ENCODE measurements around the gene UST.

The UST gene

DNA sequence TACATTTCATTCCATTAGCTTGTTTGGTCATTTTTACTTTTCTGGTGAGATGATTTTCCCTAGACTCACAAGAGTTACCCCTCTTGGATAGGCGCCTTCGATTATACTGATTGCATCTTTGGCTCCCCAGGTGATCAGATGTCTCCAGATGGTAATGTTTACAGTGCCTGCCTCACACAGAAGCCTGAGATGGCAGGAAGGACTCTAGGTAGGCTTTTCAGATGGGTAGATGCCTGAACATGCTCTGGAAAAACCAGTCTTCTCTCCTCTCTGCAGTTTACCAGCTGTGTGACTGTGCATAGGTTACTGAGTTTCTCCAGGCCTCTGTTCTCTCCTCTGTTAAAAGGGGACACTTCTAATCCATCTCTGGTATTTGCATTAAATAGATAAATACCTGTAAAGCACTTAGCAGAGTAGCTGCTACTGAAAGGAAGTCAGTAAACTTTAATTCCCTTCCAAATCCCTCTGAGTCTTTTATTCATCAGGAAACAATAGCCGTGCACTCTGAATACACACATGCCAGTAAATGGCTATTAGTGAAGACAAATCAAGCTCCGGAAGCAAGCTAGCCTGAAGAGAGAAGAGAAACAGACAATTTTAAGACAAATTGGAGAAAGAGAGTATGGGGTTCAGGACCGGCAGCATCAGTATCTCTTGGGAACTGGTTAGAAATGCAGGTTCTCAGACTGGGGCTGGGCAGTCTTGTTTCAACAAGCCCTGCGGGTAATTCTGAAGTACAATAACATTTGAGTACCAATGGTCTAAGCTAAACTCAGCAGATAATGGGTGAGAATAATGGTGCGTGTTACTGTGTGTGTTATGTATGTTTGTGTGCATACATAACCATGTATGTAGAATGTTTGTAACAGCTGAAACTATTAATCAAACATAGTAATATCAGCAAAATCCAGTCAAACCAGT lies 139.4 kb downstream of the UST start:
- no peaks in the 10 kb centered on the region for H3K9me3 ChIP-seq (ENCODE audit: control insufficient read depth, insufficient read depth, low read depth, low read length)
- H3K27me3 ChIP-seq (ENCODE audit: control insufficient read depth, insufficient read depth, low read length) = no peaks in the 10 kb centered on the region
- H3K36me3 ChIP-seq (ENCODE audit: control insufficient read depth, insufficient read depth, low read length) = peaks cover 25% of the 10 kb centered on the region
- H3K4me1 ChIP-seq (ENCODE audit: control insufficient read depth, insufficient read depth, low read length) = peaks cover 38% of the 10 kb centered on the region
- H3K4me3 ChIP-seq (ENCODE audit: low read depth, low read length) = no peak overlapping the region
- H3K27ac ChIP-seq (ENCODE audit: low read depth, low read length) = no peak overlapping the region
- no peak overlapping the region for H3K9ac ChIP-seq (ENCODE audit: low read length)

DNA sequence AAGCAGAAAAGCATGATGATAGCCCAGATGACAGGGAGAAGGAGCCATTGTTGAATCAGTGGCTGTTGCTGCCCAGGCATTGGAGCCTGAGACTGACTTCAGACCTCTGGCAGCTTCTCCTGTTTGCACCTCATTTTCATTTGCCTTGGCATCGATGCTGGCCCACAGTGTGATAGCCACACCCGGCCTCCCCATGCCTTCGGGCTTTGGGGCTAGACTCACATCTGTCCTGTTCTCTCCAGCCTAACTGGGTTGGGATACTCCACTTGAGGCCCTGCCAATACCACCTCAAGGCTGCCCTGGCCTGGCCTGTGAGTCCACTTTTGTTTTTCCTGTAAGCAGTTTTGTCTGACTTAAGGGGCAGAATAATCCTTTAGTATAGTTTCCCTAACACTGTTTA lies 140.4 kb downstream of the UST start:
- H3K27me3 ChIP-seq (ENCODE audit: control insufficient read depth, insufficient read depth, low read length) = no peaks in the 10 kb centered on the region

DNA sequence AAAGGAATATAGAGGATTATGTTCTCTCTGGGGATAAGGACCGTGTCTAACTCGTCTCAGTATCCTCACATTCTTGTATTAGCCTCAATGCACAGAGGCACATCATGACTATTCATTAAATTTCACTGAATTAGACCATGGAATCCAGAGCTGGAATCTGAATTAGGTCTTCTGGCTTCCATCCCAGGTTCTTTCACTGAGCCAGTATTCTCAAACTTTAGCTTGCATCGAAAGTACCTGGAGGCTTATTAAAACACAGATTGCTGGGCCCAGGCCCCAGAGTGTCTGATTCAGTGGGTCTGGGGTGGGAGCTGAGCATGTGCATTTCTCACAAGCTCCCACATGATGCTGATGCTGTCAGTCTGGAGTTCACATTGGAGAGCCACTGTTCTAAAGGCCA lies 142.0 kb downstream of the UST start:
- no peak overlapping the region for H3K4me3 ChIP-seq (ENCODE audit: low read depth, low read length)
- peaks cover 29% of the 10 kb centered on the region for H3K36me3 ChIP-seq (ENCODE audit: control insufficient read depth, insufficient read depth, low read length)
- no peaks in the 10 kb centered on the region for H3K9me3 ChIP-seq (ENCODE audit: control insufficient read depth, insufficient read depth, low read depth, low read length)
- peaks cover 26% of the 10 kb centered on the region for H3K4me1 ChIP-seq (ENCODE audit: control insufficient read depth, insufficient read depth, low read length)
- H3K27me3 ChIP-seq (ENCODE audit: control insufficient read depth, insufficient read depth, low read length) = no peaks in the 10 kb centered on the region
- no peak overlapping the region for H3K9ac ChIP-seq (ENCODE audit: low read length)
- no peak overlapping the region for H3K27ac ChIP-seq (ENCODE audit: low read depth, low read length)

More for the DNA sequence above, 140.4 kb downstream of the UST start:
- Histone ChIP-seq H3K4me1 (ENCODE audit: control insufficient read depth, insufficient read depth, low read length) (peaks cover 33% of the 10 kb centered on the region), H3K27ac (ENCODE audit: low read depth, low read length) (no peak overlapping the region), H3K9ac (ENCODE audit: low read length) (no peak overlapping the region), H3K36me3 (ENCODE audit: control insufficient read depth, insufficient read depth, low read length) (peaks cover 25% of the 10 kb centered on the region), H3K9me3 (ENCODE audit: control insufficient read depth, insufficient read depth, low read depth, low read length) (no peaks in the 10 kb centered on the region), H3K4me3 (ENCODE audit: low read depth, low read length) (no peak overlapping the region)

DNA sequence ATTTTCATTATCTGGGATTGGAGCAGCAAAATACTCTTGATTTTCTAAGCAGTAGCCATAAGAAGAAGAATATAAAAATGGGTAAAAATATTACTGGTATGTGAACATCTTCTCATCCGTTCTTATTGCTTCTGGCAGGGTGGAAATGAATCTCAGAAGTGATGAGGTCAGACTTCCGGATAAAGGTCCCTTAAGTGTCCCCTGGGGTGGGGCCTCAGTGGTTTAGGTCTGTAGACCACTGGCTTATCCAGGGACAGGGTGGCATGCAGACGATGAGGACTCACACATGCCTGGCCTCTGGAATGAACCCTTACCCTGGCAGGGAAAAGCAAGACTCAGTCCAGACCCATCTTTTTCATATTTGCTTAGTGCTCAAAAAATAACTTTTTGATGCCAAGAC lies 143.3 kb downstream of the UST start:
- H3K4me1 ChIP-seq (ENCODE audit: control insufficient read depth, insufficient read depth, low read length) = peaks cover 15% of the 10 kb centered on the region
- H3K27me3 ChIP-seq (ENCODE audit: control insufficient read depth, insufficient read depth, low read length) = no peaks in the 10 kb centered on the region
- H3K36me3 ChIP-seq (ENCODE audit: control insufficient read depth, insufficient read depth, low read length) = peaks cover 30% of the 10 kb centered on the region
- H3K9ac ChIP-seq (ENCODE audit: low read length) = no peak overlapping the region
- no peak overlapping the region for H3K27ac ChIP-seq (ENCODE audit: low read depth, low read length)
- H3K4me3 ChIP-seq (ENCODE audit: low read depth, low read length) = no peak overlapping the region
- no peaks in the 10 kb centered on the region for H3K9me3 ChIP-seq (ENCODE audit: control insufficient read depth, insufficient read depth, low read depth, low read length)

DNA sequence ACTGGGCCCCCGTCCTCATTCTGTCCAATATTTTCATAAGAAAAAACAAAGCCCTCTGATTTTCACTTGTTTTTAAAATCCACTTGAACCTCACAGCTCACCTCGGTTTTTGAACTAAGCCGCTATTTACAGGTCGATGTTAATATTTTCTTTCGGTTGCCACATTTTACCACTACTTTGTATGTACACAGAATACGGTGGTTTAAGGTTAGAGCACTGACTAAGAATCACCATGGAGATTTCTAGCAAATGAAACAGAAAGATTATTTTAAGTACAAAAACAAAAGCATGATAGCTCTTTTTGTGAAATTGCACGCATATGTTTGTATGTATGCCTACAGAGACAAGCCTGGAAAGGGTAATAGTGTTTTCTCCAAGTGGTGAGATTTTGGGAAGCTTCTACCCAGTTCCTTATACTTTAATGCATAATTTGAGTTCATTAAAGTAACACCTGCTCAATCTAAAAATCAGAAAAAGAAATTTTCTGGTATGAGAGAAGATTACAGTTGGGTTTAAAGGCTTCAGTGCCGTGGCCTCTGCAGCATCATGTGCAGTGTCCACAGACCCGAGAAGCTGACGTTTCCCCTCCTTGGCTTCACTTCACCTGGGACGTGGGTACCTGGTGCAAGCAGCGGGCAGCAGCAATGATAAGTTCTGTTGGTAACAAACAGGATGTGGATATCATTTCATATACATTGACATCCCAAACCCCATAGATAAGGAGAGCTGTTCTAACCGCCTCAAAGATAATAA lies 144.0 kb downstream of the UST start:
- no peaks in the 10 kb centered on the region for H3K9me3 ChIP-seq (ENCODE audit: control insufficient read depth, insufficient read depth, low read depth, low read length)
- no peak overlapping the region for H3K4me3 ChIP-seq (ENCODE audit: low read depth, low read length)
- H3K9ac ChIP-seq (ENCODE audit: low read length) = no peak overlapping the region
- peaks cover 34% of the 10 kb centered on the region for H3K36me3 ChIP-seq (ENCODE audit: control insufficient read depth, insufficient read depth, low read length)
- no peaks in the 10 kb centered on the region for H3K27me3 ChIP-seq (ENCODE audit: control insufficient read depth, insufficient read depth, low read length)
- H3K27ac ChIP-seq (ENCODE audit: low read depth, low read length) = no peak overlapping the region
- H3K4me1 ChIP-seq (ENCODE audit: control insufficient read depth, insufficient read depth, low read length) = peaks cover 8% of the 10 kb centered on the region

DNA sequence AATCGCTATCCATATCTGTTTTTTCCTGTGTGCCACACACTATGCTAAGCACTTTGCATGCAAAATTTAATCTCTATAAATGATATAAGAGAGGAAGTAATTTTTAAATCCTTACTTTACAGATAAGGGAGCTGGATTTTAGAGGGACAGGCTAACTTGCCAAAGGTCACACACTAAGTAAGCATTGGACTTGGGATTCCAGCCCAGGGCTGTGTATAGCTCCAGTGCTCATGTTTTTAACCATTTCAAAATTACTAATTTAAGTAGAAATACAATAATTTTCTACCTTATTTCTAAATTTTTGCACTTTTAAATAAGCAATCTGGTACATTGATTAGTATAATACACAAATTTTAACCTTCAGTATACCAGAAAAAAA lies 144.6 kb downstream of the UST start:
- Histone ChIP-seq H3K36me3 (ENCODE audit: control insufficient read depth, insufficient read depth, low read length) (peaks cover 34% of the 10 kb centered on the region), H3K9me3 (ENCODE audit: control insufficient read depth, insufficient read depth, low read depth, low read length) (no peaks in the 10 kb centered on the region), H3K9ac (ENCODE audit: low read length) (no peak overlapping the region), H3K4me3 (ENCODE audit: low read depth, low read length) (no peak overlapping the region), H3K27ac (ENCODE audit: low read depth, low read length) (no peak overlapping the region), H3K4me1 (ENCODE audit: control insufficient read depth, insufficient read depth, low read length) (0 out of 2 replicates have a peak, but pooled peaks cover 2% of the 10 kb centered on the region), H3K27me3 (ENCODE audit: control insufficient read depth, insufficient read depth, low read length) (no peaks in the 10 kb centered on the region)

DNA sequence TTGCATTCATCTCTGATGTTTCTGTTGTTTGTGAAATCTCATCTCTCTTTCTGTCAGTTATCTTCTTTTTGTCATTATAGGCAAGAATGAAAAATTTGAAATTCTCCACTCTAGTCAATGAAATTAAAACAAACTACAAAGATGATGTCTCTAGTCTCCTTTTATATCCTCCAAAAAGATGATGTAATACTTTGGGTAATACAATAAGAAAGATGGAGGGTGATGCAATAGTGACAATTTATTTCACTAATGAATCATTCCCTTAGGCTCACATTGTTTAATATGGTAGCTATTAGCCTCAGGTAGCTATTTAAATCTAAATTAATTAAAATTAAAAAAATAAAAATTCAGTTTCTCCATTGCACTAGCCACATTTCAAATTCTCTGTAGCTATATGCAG lies 145.4 kb downstream of the UST start:
- H3K27me3 ChIP-seq (ENCODE audit: control insufficient read depth, insufficient read depth, low read length) = no peaks in the 10 kb centered on the region
- no peak overlapping the region for H3K4me3 ChIP-seq (ENCODE audit: low read depth, low read length)
- H3K36me3 ChIP-seq (ENCODE audit: control insufficient read depth, insufficient read depth, low read length) = peaks cover 30% of the 10 kb centered on the region
- no peak overlapping the region for H3K9ac ChIP-seq (ENCODE audit: low read length)
- H3K9me3 ChIP-seq (ENCODE audit: control insufficient read depth, insufficient read depth, low read depth, low read length) = no peaks in the 10 kb centered on the region
- no peaks in the 10 kb centered on the region for H3K4me1 ChIP-seq (ENCODE audit: control insufficient read depth, insufficient read depth, low read length)
- no peak overlapping the region for H3K27ac ChIP-seq (ENCODE audit: low read depth, low read length)

DNA sequence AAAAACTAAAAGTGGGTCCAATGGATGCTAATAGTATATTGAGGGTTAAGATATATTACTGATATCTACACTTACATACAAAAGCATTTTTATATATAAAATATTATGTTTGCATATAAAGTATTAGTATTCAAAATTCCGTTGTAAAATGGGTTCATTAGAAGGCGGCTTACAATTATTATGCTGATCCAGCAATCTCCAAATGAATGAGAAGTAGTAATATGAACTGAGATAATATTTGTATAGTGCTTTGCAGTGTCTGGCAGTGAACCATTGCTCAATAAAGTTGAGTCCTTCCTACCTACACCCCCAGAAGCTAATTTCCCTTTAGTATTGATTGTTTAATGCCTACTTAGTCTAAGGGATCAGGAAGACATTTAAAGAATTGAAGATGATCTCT lies 146.2 kb downstream of the UST start:
- Histone ChIP-seq H3K36me3 (ENCODE audit: control insufficient read depth, insufficient read depth, low read length) (peaks cover 23% of the 10 kb centered on the region; the same call in 1 of the 2 replicates), H3K4me3 (ENCODE audit: low read depth, low read length) (no peak overlapping the region), H3K4me1 (ENCODE audit: control insufficient read depth, insufficient read depth, low read length) (no peaks in the 10 kb centered on the region), H3K27me3 (ENCODE audit: control insufficient read depth, insufficient read depth, low read length) (no peaks in the 10 kb centered on the region), H3K9me3 (ENCODE audit: control insufficient read depth, insufficient read depth, low read depth, low read length) (no peaks in the 10 kb centered on the region), H3K9ac (ENCODE audit: low read length) (no peak overlapping the region), H3K27ac (ENCODE audit: low read depth, low read length) (no peak overlapping the region)

DNA sequence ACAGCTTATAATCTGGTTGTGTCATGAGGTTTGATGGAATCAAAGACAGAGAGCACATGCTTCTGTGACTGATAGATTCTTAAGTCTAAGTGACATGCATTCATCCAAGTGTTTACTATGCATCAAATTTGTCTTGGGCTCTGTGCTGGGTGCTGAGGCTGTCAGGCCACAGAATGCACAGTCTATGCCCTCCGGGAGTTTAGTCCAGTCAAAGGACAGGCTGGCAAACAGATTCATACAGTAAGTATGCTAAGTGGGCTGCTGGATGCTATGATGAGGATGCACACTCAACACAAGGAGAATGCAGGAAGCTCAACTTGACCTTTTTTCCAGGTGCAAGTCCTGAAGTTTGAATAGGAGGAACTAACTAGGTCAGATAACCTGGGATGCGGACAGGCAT lies 146.7 kb downstream of the UST start:
- Histone ChIP-seq H3K4me1 (ENCODE audit: control insufficient read depth, insufficient read depth, low read length) (no peaks in the 10 kb centered on the region), H3K9ac (ENCODE audit: low read length) (no peak overlapping the region), H3K9me3 (ENCODE audit: control insufficient read depth, insufficient read depth, low read depth, low read length) (no peaks in the 10 kb centered on the region), H3K4me3 (ENCODE audit: low read depth, low read length) (no peak overlapping the region), H3K27ac (ENCODE audit: low read depth, low read length) (no peak overlapping the region), H3K36me3 (ENCODE audit: control insufficient read depth, insufficient read depth, low read length) (peaks cover 18% of the 10 kb centered on the region; the same call in 1 of the 2 replicates), H3K27me3 (ENCODE audit: control insufficient read depth, insufficient read depth, low read length) (no peaks in the 10 kb centered on the region)

DNA sequence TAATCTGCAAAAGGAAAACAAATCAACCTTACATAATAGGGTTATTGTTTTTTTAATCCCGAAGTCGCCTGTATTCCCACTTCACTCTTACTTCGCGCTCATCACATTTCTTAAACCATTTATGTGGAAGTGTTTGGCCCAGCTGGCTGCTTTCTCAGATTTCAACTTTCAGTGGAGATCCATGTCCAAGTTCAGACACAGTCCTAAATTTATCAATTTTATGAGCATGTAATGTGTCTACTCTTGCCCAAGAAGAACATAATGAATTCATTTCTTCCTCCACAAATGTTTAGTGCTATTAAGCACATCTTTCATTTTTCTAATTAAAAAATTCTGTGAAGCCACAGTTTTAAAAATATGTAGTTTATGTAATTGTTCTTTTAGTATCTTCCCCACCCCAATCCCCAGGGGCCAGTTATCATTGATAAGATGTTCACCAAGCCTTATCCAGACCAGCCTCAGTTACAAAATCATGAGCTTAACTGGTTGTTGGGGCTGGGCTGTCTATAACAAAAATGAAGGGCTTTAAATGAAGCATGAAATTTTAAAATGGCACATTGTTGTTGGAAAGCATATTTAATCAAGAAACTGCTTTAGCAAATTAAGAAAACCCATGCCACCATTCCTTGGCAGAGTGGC lies 151.7 kb downstream of the UST start:
- Histone ChIP-seq H3K36me3 (ENCODE audit: control insufficient read depth, insufficient read depth, low read length) (peaks cover 20% of the 10 kb centered on the region), H3K9ac (ENCODE audit: low read length) (no peak overlapping the region), H3K4me3 (ENCODE audit: low read depth, low read length) (no peak overlapping the region), H3K27me3 (ENCODE audit: control insufficient read depth, insufficient read depth, low read length) (no peaks in the 10 kb centered on the region), H3K4me1 (ENCODE audit: control insufficient read depth, insufficient read depth, low read length) (no peaks in the 10 kb centered on the region), H3K9me3 (ENCODE audit: control insufficient read depth, insufficient read depth, low read depth, low read length) (no peaks in the 10 kb centered on the region), H3K27ac (ENCODE audit: low read depth, low read length) (no peak overlapping the region)
